Regular cardiac myocyte (primary cell): ENCODE data around the gene CAMK2N2. TPM values are rescaled to one million over a fixed set of nuclear protein-coding genes. Genes with fewer than 3 reads are reported as not detected.

Experiments used
- total RNA-seq: library from RNA; depleted of rRNA; stranded (reverse); fragments of >200 nt; gene quantifications from 2 replicates; pipeline ENCODE4 v1.2.3, GENCODE V29; 2014

CAMK2N2 gene
- not detected in 2 replicates for total RNA-seq

DNA sequence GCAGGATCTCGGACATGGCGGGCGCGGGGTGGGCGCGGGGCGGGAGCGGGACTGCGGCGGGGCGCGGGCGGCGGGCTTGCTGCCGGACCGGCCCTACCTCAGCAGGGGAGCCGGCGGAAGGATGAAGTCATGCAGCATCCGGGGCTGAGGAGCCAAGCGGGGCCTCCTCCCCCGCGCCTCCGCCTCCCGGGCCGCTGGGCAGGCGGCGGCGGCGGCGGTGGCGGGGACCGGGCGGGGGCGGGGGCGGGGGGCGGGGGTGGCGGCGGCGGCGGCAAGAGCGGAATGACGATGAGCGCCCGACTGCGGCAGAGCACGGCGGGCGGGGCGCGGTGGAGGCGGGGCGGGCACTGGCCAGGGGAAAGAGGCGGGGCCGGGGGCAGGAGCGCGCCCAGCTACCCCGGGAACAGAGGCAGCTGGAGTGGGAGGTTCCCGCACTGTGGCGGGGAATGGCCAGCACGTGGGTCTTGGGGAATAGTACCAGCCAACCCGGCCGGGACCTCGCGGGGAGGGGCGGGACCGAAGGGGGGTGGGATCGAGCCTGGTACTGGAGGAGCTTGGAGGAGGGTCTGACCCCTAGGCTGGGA, at the start of gene CAMK2N2:
TSS of gene CAMK2N2 (minus strand) at position 284 of the 584 bp plus-strand sequence. CDS start at position 16, 268 bp downstream.

DNA sequence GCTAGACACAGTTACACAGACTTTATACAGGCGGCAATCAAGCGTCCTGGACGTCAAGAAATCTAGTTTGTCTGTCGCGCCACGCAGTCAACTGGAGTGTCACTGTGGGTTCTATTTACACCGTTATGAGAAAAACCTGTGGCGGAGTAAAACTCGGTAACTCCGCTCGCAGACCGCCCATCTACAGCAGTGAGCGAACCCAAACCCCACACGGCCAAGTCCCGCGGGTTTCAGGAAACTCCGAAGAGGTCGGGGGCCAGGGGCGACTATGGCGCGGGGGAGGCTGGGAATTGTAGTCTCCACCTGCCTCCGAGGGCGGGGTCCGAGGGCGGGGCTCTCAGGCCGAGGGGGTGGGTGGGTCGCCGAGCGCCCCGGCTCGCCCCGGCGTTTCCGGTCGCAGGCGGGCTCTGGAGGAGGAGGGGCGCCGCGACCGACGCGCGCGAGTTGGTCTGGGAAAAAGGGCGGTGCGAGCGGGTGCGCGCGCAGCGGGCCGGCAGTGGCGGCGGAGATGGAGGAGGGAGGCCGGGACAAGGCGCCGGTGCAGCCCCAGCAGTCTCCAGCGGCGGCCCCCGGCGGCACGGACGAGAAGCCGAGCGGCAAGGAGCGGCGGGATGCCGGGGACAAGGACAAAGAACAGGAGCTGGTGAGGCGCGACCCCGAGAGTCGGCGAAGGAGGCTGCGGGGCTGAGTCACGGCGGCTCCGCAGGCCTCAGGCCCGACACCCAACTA, 37.6 kb upstream of the CAMK2N2 start, which contains the start of gene PSMD2:
TSS of gene PSMD2 (plus strand) at position 483 of the 729 bp plus-strand sequence. CDS start at position 509, 26 bp downstream.

DNA sequence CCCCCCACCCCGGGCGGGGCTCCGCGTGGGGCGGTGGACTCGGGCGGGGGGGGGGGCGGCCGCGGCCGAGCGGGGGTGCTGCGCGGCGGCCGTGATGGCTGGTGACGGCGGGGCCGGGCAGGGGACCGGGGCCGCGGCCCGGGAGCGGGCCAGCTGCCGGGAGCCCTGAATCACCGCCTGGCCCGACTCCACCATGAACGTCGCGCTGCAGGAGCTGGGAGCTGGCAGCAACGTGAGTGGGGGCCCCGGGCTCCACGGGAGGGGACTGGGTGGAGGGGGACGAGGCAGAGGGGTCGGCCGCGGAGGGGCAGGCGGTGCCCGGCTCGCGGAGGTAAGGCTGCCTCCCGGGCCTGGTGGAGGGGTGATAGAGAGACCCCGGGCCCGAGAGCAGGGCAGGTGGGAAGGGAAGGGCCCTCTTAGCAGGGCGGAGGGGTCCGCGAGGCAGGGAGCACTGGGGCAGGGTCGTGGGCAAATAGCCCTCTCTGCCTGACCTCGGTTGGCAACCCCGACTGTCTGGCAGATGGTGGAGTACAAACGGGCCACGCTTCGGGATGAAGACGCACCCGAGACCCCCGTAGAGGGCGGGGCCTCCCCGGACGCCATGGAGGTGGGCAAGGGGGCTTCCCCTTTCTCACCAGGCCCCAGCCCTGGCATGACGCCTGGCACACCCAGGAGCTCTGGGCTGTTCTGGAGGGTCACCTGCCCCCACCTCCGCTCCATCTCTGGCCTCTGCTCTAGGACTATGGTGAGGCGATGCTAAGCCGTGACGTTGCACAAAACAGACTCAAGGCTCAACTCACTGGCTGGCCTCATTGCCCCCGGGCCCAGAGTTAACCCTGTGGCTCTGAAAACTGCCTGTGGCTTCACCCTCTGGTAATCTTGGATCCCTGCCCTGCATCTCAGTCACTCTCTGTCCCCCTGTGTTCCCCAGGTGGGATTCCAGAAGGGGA, 14.9 kb upstream of the CAMK2N2 start, which contains the start of gene ECE2:
TSS of gene ECE2 (plus strand) at position 62 of the 950 bp plus-strand sequence. CDS start at position 194, 132 bp downstream.

DNA sequence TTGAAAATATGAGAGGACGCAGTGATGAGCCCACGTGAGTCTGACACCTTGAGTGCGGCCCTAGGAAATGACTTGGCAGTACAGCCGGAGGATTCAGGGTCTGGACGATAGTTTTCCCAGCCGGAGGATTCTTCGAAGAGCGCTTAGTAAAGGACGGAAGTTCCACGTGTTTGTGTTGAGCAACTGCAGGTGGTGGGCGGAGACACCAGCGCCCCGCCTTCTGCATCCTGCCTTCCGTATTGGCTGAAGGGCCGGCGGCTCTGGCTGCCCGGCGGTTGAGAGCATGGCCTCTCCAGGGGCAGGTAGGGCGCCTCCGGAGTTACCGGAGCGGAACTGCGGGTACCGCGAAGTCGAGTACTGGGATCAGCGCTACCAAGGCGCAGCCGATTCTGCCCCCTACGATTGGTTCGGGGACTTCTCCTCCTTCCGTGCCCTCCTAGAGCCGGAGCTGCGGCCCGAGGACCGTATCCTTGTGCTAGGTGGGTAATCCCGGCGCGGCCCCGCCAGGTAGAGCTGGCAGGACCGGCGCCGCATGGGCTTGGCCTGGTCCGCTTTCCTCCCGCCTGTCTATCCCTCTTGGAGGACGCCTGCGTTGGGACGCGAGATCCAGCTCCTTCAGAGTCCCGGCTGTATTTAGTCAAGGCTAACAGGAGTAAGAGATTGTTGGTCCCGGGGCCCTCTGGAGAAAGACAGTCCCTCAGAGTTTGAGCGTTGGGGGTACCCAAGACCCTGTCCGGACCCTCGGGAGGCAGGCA, 11.8 kb downstream of the CAMK2N2 start, which contains the start of gene EEF1AKMT4:
TSS of gene EEF1AKMT4 (plus strand) at position 261 of the 755 bp plus-strand sequence. CDS start at position 284, 23 bp downstream.

DNA sequence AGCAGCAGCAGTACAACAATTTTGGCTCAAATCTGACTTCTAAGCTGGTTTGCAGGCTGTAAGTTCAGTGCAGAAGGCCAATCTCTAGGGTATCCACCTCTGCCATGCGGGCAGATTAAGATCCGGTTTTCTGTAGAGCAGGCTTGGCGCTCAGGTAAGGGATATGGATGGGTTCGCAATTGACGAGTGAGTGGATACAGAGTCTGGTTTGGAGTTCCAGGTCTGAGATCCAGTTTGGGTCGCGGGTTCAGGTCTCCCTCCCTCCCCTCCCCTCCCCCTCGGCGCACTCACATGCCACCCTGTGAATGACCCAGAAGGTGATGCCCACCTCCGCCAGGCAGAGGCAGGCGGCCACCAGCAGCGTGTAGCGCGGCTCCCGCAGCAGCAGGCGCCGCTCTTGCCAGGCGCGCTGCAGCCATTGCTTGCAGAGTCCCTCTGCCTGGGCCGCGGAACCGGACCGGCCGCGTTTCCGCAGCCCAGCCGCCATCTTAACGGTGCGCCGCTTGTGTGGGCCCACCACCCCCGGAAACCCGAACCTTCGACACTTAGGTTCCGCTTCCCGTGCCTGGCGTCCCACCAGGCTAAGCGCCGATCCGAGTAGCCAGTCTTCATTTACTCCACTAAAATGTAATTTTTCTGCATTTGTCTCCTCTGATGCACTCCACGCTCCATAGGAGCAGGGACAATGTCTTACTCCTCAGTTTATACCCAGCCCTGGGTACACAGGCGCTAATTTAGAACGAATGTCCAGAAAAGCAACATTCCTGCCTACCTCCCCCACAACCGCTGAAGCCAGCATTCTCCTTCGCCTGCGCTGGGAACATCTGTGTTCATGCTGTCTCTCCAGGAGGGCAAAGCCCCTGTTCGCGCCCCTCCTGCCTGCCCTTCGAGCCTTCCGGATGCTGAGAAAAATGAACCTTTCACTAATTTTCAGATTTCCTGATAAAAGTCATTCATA, 12.6 kb downstream of the CAMK2N2 start, which contains the start of gene ALG3:
TSS of gene ALG3 (minus strand) at position 509 of the 958 bp plus-strand sequence. CDS start at position 487, 22 bp downstream.

DNA sequence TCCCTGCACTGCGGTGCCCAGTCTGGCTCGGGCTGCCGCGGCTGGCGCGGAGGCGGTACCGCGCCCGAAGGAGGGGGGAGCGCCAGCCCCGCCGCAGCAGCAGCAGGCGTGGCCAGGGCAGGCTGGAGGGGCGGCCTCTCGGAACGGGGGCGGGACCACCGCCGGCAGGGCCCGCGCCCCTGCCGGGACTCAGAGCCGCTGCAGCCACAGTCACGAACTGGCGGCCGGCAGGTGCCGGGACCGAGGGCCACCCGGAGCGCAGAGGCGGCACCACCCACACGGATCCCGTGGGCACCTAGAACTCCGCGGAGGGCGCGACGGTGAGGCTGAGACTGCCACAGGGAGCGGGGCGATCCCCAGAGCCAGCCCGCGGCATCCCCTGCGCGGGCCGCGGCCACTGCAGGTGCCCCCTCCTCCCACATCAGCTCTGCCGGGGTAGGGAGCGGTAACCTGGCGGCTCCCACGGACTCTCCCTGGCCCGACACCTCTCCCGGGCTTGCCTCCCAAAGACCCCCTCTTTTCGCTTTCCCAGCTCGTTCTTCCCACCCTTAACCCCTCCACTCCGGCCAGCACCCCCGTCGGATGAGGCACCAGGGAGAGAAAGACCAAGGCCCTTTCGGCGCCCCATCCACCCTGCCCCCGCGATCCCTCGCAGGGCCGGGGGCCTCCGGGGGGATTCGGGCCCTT, 31.8 kb downstream of the CAMK2N2 start, which contains the start of gene VWA5B2:
TSS of gene VWA5B2 (plus strand) at position 192 of the 687 bp plus-strand sequence. CDS start 944 bp downstream, outside the sequence.

Other genes starting within 250 kb of the CAMK2N2 start
- gene ABCC5, start 243.7 kb downstream of the CAMK2N2 start, total RNA-seq: 14.4 and 25.4 TPM in 2 replicates
- gene HTR3D, start 229.8 kb downstream of the CAMK2N2 start, total RNA-seq: not detected in 2 replicates
- not detected in 2 replicates for gene HTR3C, start 208.5 kb downstream of the CAMK2N2 start, total RNA-seq
- gene HTR3E, start 164.5 kb downstream of the CAMK2N2 start, total RNA-seq: not detected in 2 replicates
- gene EIF2B5, start 126.2 kb downstream of the CAMK2N2 start, total RNA-seq: 29.3 and 39.1 TPM in 2 replicates
- gene DVL3, start 106.2 kb downstream of the CAMK2N2 start, total RNA-seq: 35.2 and 37.0 TPM in 2 replicates
- gene AP2M1, start 86.7 kb downstream of the CAMK2N2 start, total RNA-seq: 384 and 533 TPM in 2 replicates
- gene ABCF3, start 75.4 kb downstream of the CAMK2N2 start, total RNA-seq: 55.2 and 81.5 TPM in 2 replicates
- gene VWA5B2, start 32.0 kb downstream of the CAMK2N2 start, total RNA-seq: not detected in 2 replicates
- gene ALG3, start 12.6 kb downstream of the CAMK2N2 start, total RNA-seq: 39.1 and 39.5 TPM in 2 replicates
- 3.4 and 6.9 TPM in 2 replicates for gene EEF1AKMT4, start 11.9 kb downstream of the CAMK2N2 start, total RNA-seq
- gene ECE2, start 14.5 kb upstream of the CAMK2N2 start, total RNA-seq: not detected in 2 replicates
- 485 and 1,347 TPM in 2 replicates for gene PSMD2, start 37.7 kb upstream of the CAMK2N2 start, total RNA-seq
- 179 and 389 TPM in 2 replicates for gene EIF4G1, start 53.1 kb upstream of the CAMK2N2 start, total RNA-seq
- 22.0 and 24.5 TPM in 2 replicates for gene FAM131A, start 76.0 kb upstream of the CAMK2N2 start, total RNA-seq
- 1.7 and 3.3 TPM in 2 replicates for gene CLCN2, start 100.1 kb upstream of the CAMK2N2 start, total RNA-seq
- gene POLR2H, start 100.2 kb upstream of the CAMK2N2 start, total RNA-seq: 102 and 146 TPM in 2 replicates
- under 0.01 and 0.28 TPM in 2 replicates for gene THPO, start 116.7 kb upstream of the CAMK2N2 start, total RNA-seq
- gene CHRD, start 118.5 kb upstream of the CAMK2N2 start, total RNA-seq: 0.96 and 3.1 TPM in 2 replicates